Measurements from ENCODE around the gene LRPPRC.

The LRPPRC gene

GRCh38 chr2:43905871-43906270, 89.9 kb downstream of the LRPPRC start:
- no peak for DNase-seq

- no peak for DNase-seq
These were observed 90.4 kb downstream of the LRPPRC start for GRCh38 chr2:43905371-43905803.

GRCh38 chr2:43899589-43899988, 96.2 kb downstream of the LRPPRC start:
- DNase-seq: no peak

- no peak for DNase-seq
These were observed 96.9 kb downstream of the LRPPRC start for GRCh38 chr2:43898838-43899346.

- DNase-seq: peak; percentile 64
These were observed 97.5 kb downstream of the LRPPRC start for GRCh38 chr2:43898134-43898837.

GRCh38 chr2:43897492-43897891, 98.3 kb downstream of the LRPPRC start:
- no peak for DNase-seq

- no peak for DNase-seq
These were observed 98.9 kb downstream of the LRPPRC start for GRCh38 chr2:43896906-43897305.

GRCh38 chr2:43894743-43895142, 101.0 kb downstream of the LRPPRC start:
- DNase-seq: no peak

GRCh38 chr2:43890855-43891254, 104.9 kb downstream of the LRPPRC start:
- no peak for DNase-seq

- DNase-seq: no peak
These were observed 106.4 kb downstream of the LRPPRC start for GRCh38 chr2:43889416-43889815.

GRCh38 chr2:43887176-43887575, 108.6 kb downstream of the LRPPRC start:
- no peak for DNase-seq

- DNase-seq: no peak
These were observed 110.6 kb downstream of the LRPPRC start for GRCh38 chr2:43885132-43885632.

- no peak for DNase-seq
These were observed 111.1 kb downstream of the LRPPRC start for GRCh38 chr2:43884689-43885088.

GRCh38 chr2:43882312-43882711, 113.5 kb downstream of the LRPPRC start:
- no peak for DNase-seq

- DNase-seq: no peak
These were observed 114.8 kb downstream of the LRPPRC start for GRCh38 chr2:43880952-43881351.

- DNase-seq: no peak
These were observed 115.3 kb downstream of the LRPPRC start for GRCh38 chr2:43880471-43880870.

GRCh38 chr2:43879261-43879660, 116.5 kb downstream of the LRPPRC start:
- DNase-seq: no peak

- DNase-seq: peak; percentile 87
These were observed 117.9 kb downstream of the LRPPRC start for GRCh38 chr2:43877782-43878464.

GRCh38 chr2:43874776-43875451, 120.9 kb downstream of the LRPPRC start:
- no peak for DNase-seq

GRCh38 chr2:43872151-43872550, 123.6 kb downstream of the LRPPRC start:
- no peak for DNase-seq

GRCh38 chr2:43855292-43855691, 140.5 kb downstream of the LRPPRC start:
- DNase-seq: no peak

GRCh38 chr2:43854671-43855070, 141.1 kb downstream of the LRPPRC start:
- DNase-seq: no peak

Measured in islet precursor cell (in vitro differentiated cells).